Keratinocyte (primary cell): ENCODE measurements around the gene IFNL4. TPM values are rescaled to one million over a fixed set of nuclear protein-coding genes. Genes with fewer than 3 reads are reported as not detected.
"Not testable (repeated sequence)": the region's sequence is repeated elsewhere in the genome, so short reads cannot be mapped to it uniquely, and the experiment has no call there.

Source experiments
- DNase-seq: peaks from one replicate; pipeline ENCODE4 v3.0.0-alpha.2; 2011; ENCODE audit warnings: low read depth, missing footprints, low spot score
- FAIRE-seq: peaks from 2 replicates; lab custom pipeline; 2011; peaks lifted over from hg19 to GRCh38; lab: Jason Lieb, UNC
- H2AFZ ChIP-seq: 2 replicates; pipeline ENCODE4 v1.6.0; 2012; ENCODE audit warnings: low read length, control low read depth, inconsistent platforms; ENCODE audit not compliant: control insufficient read depth
- H3K27ac ChIP-seq: 2 replicates; pipeline ENCODE4 v1.5.1; 2011; ENCODE audit warnings: low read length; ENCODE audit not compliant: control insufficient read depth, insufficient read depth
- H3K27me3 ChIP-seq: 3 replicates; pipeline ENCODE4 v1.6.0; 2011; ENCODE audit warnings: low read length; ENCODE audit not compliant: control insufficient read depth, insufficient read depth; ENCODE audit errors: extremely low read depth
- H3K36me3 ChIP-seq, 2 experiments: 2 replicates in 1 of 2; 3 replicates in 1 of 2; pipeline ENCODE4 v1.5.1; 2011; ENCODE audit warnings: low read length in 2 of 2, mild to moderate bottlenecking in 1 of 2; ENCODE audit not compliant: control insufficient read depth in 2 of 2, insufficient read depth in 2 of 2; ENCODE audit errors: extremely low read depth in 1 of 2
- H3K4me1 ChIP-seq: 3 replicates; pipeline ENCODE4 v1.5.1; 2011; ENCODE audit warnings: low read length; ENCODE audit not compliant: control insufficient read depth, insufficient read depth; ENCODE audit errors: extremely low read depth
- H3K4me2 ChIP-seq: 3 replicates; pipeline ENCODE4 v1.6.0; 2011; ENCODE audit warnings: low read depth, low read length; ENCODE audit not compliant: control insufficient read depth, insufficient read depth; ENCODE audit errors: extremely low read depth
- H3K4me3 ChIP-seq, 3 experiments: fragments of 200-600 bp in 1 of 3; sonication (generic) in 1 of 3; 2 replicates in 2 of 3; 3 replicates in 1 of 3; pipeline ENCODE4 v1.5.1; 2011 to 2016; ENCODE audit warnings: low read length in 3 of 3, mild to moderate bottlenecking in 3 of 3, control low read depth in 2 of 3, inconsistent platforms in 1 of 3, low read depth in 1 of 3, mixed read lengths in 1 of 3, mixed run types in 1 of 3, moderate library complexity in 1 of 3; ENCODE audit not compliant: control insufficient read depth in 2 of 3, insufficient read depth in 2 of 3; ENCODE audit errors: extremely low read depth in 1 of 3
- H3K79me2 ChIP-seq: 2 replicates; pipeline ENCODE4 v1.6.0; 2012; ENCODE audit warnings: low read length; ENCODE audit not compliant: control insufficient read depth, insufficient read depth
- H3K9ac ChIP-seq: 3 replicates; pipeline ENCODE4 v1.6.0; 2011; ENCODE audit warnings: low read length; ENCODE audit not compliant: control insufficient read depth, insufficient read depth; ENCODE audit errors: extremely low read depth
- H3K9me1 ChIP-seq: 3 replicates; pipeline ENCODE4 v1.6.0; 2011; ENCODE audit warnings: low read length; ENCODE audit not compliant: control insufficient read depth, insufficient read depth; ENCODE audit errors: extremely low read depth
- H3K9me3 ChIP-seq: 2 replicates; pipeline ENCODE4 v1.5.1; 2012; ENCODE audit warnings: low read depth, low read length; ENCODE audit not compliant: control insufficient read depth
- H4K20me1 ChIP-seq: 3 replicates; pipeline ENCODE4 v1.6.0; 2011; ENCODE audit warnings: low read length; ENCODE audit not compliant: control insufficient read depth, insufficient read depth; ENCODE audit errors: extremely low read depth
- CTCF ChIP-seq, 3 experiments: IDR thresholded peaks in 1 of 3; conservative IDR thresholded peaks in 1 of 3; optimal IDR thresholded peaks in 1 of 3; 2 replicates in 2 of 3; 3 replicates in 1 of 3; pipeline versions ENCODE3 to v1.5.1; 2011; ENCODE audit warnings: low read length in 3 of 3, mild to moderate bottlenecking in 3 of 3, moderate library complexity in 2 of 3, control low read depth in 1 of 3, inconsistent platforms in 1 of 3; ENCODE audit not compliant: insufficient read depth in 2 of 3; ENCODE audit errors: extremely low read depth in 1 of 3
- EZH2 ChIP-seq: IDR thresholded peaks from one replicate; pipeline ENCODE4 v1.6.1; 2012; ENCODE audit warnings: inconsistent platforms, mild to moderate bottlenecking, low read length, moderate library complexity
- dilution Hi-C: fragments of 300-500 bp; cut with MboI; formaldehyde crosslinking; loops from one replicate; pipeline ENCODE4 v1.7.0; 2020; ENCODE audit warnings: low sequenced_read_pairs; ENCODE audit not compliant: extremely low pct_ligation_motif_present
- polyA plus RNA-seq, 5 experiments: library from polyadenylated mRNA; depleted of rRNA in 3 of 5; stranded (reverse) in 3 of 5; stranded (forward) in 1 of 5; unstranded in 1 of 5; fragments of >200 nt; gene quantifications; 1 replicate in 1 of 5; 2 replicates in 3 of 5; 3 replicates in 1 of 5; pipeline versions ENCODE4 v1.2.1 to v1.2.3, GENCODE V29; 2011 to 2012; ENCODE audit warnings: missing spikeins in 2 of 5, low read depth in 1 of 5, low replicate concordance in 1 of 5

IFNL4 gene
- polyA plus RNA-seq, 1 donor (not counting 4 experiments of a cell fraction or from before 2014, with no cell fraction given) = not detected

- Histone ChIP-seq H2AFZ (no peak overlapping the region), H3K4me3 (no peak overlapping the region), H3K9me3 (no peaks in the 10 kb centered on the region), H3K9ac (no peak overlapping the region), H3K79me2 (no peaks in the 10 kb centered on the region), H3K4me2 (no peak overlapping the region), H3K4me1 (no peaks in the 10 kb centered on the region), H3K27ac (no peak overlapping the region), H4K20me1 (no peaks in the 10 kb centered on the region), H3K36me3 (no peaks in the 10 kb centered on the region), H3K27me3 (no peaks in the 10 kb centered on the region), H3K9me1 (no peaks in the 10 kb centered on the region)
- no peak for DNase-seq
- FAIRE-seq = no peak
- no peak for TF ChIP-seq EZH2
- no peak for TF ChIP-seq CTCF (optimal IDR thresholded peaks at IDR 0.05 in 1 of 3, IDR thresholded peaks at IDR 0.05 in 1 of 3, conservative IDR thresholded peaks at IDR 0.05 in 1 of 3; ENCODE audit: extremely low read depth in 1 of 3, insufficient read depth in 2 of 3, low read length in 3 of 3)
- dilution Hi-C loops = no loop called here
Observed at GRCh38 chr19:39223703-39224279, 24.9 kb downstream of the IFNL4 start.

- H4K20me1 ChIP-seq, H3K36me3 ChIP-seq, H3K4me1 ChIP-seq, H3K9me3 ChIP-seq, H3K27ac ChIP-seq, FAIRE-seq, H3K9me1 ChIP-seq, dilution Hi-C loops, H3K4me3 ChIP-seq, H2AFZ ChIP-seq, H3K27me3 ChIP-seq, DNase-seq, H3K79me2 ChIP-seq, H3K9ac ChIP-seq, H3K4me2 ChIP-seq: not testable (repeated sequence)
Observed at GRCh38 chr19:39219108-39219507, 29.5 kb downstream of the IFNL4 start.
